ENCODE measurements around the gene IL1RAPL2.

DNA sequence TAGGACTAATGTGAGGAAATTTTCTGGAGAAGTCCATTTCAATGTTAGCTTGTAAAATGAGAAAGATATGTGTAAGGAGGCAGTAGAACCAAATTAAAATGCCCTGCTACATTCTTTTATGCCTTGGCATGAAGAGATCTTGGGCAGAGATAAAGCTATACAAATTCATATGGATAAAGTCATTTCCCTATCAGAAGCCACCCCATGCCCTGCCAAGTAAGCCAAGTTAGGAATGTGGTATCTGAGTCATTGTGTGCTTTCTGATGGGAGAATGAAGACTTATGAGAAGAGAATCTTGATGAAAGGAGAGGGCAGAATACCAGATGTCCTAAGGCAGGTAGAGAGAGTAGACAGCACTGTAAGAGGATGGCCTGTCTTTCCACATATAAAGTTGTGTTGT lies 570.8 kb downstream of the IL1RAPL2 start:
- no peak for TF ChIP-seq USF2 (IDR thresholded peaks at IDR 0.05)
- TF ChIP-seq, protein P1, sequence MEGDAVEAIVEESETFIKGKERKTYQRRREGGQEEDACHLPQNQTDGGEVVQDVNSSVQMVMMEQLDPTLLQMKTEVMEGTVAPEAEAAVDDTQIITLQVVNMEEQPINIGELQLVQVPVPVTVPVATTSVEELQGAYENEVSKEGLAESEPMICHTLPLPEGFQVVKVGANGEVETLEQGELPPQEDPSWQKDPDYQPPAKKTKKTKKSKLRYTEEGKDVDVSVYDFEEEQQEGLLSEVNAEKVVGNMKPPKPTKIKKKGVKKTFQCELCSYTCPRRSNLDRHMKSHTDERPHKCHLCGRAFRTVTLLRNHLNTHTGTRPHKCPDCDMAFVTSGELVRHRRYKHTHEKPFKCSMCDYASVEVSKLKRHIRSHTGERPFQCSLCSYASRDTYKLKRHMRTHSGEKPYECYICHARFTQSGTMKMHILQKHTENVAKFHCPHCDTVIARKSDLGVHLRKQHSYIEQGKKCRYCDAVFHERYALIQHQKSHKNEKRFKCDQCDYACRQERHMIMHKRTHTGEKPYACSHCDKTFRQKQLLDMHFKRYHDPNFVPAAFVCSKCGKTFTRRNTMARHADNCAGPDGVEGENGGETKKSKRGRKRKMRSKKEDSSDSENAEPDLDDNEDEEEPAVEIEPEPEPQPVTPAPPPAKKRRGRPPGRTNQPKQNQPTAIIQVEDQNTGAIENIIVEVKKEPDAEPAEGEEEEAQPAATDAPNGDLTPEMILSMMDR (IDR thresholded peaks at IDR 0.05), result no peak
- no peak for TF ChIP-seq JUN (IDR thresholded peaks at IDR 0.05)
- TF ChIP-seq E2F6 (IDR thresholded peaks at IDR 0.05; ENCODE audit: borderline replicate concordance, low read depth), result no peak
- TF ChIP-seq ZNF302 (CRISPR knock-in tag; IDR thresholded peaks at IDR 0.05), result no peak
- no peak for TF ChIP-seq EHMT2 (IDR thresholded peaks at IDR 0.05; ENCODE audit: low read depth)
- no peak for TF ChIP-seq MAFK (IDR thresholded peaks at IDR 0.05; ENCODE audit: partially characterized antibody)
- no peak for TF ChIP-seq CBX8 (IDR thresholded peaks at IDR 0.05)
